Measurements from ENCODE around the gene RAP1GAP.

The RAP1GAP gene

GRCh38 chr1:21641967-21642739 lies 27.0 kb downstream of the RAP1GAP start:
- H3K27ac ChIP-seq = no peak overlapping the region
- TF ChIP-seq CTCF (conservative IDR thresholded peaks at IDR 0.05; ENCODE audit: low read depth, low read length) = no peak
- no peaks in the 10 kb centered on the region for H4K20me1 ChIP-seq (ENCODE audit: insufficient read depth)
- no peaks in the 10 kb centered on the region for H3K4me1 ChIP-seq (ENCODE audit: low read depth, poor library complexity, severe bottlenecking)
- H3K4me3 ChIP-seq (IDR thresholded peaks at IDR 0.05; ENCODE audit: insufficient read depth, low read depth, low read length) = no peak overlapping the region
- H3K4me2 ChIP-seq = no peak overlapping the region
- H2AFZ ChIP-seq (ENCODE audit: low read depth) = no peak overlapping the region
- H3K36me3 ChIP-seq (ENCODE audit: insufficient read depth) = no peaks in the 10 kb centered on the region
- peaks cover 51% of the 10 kb centered on the region for H3K27me3 ChIP-seq (ENCODE audit: insufficient read depth, low read depth)
- no peak overlapping the region for H3K9ac ChIP-seq
- H3K79me2 ChIP-seq (ENCODE audit: insufficient read depth, low read depth) = no peaks in the 10 kb centered on the region

GRCh38 chr1:21641537-21641936 lies 27.6 kb downstream of the RAP1GAP start:
- no peak for TF ChIP-seq CTCF (conservative IDR thresholded peaks at IDR 0.05; ENCODE audit: low read depth, low read length)
- Histone ChIP-seq H3K36me3 (ENCODE audit: insufficient read depth) (no peaks in the 10 kb centered on the region), H3K4me2 (no peak overlapping the region), H3K9ac (no peak overlapping the region), H3K27ac (no peak overlapping the region), H3K4me3 (IDR thresholded peaks at IDR 0.05; ENCODE audit: insufficient read depth, low read depth, low read length) (no peak overlapping the region), H4K20me1 (ENCODE audit: insufficient read depth) (no peaks in the 10 kb centered on the region), H3K27me3 (ENCODE audit: insufficient read depth, low read depth) (peaks cover 52% of the 10 kb centered on the region), H2AFZ (ENCODE audit: low read depth) (no peak overlapping the region), H3K4me1 (ENCODE audit: low read depth, poor library complexity, severe bottlenecking) (no peaks in the 10 kb centered on the region), H3K79me2 (ENCODE audit: insufficient read depth, low read depth) (no peaks in the 10 kb centered on the region)

- H3K4me1 ChIP-seq (ENCODE audit: low read depth, poor library complexity, severe bottlenecking) = no peaks in the 10 kb centered on the region
- no peaks in the 10 kb centered on the region for H3K36me3 ChIP-seq (ENCODE audit: insufficient read depth)
- H3K9ac ChIP-seq = no peak overlapping the region
- TF ChIP-seq CTCF (conservative IDR thresholded peaks at IDR 0.05; ENCODE audit: low read depth, low read length) = no peak
- no peaks in the 10 kb centered on the region for H4K20me1 ChIP-seq (ENCODE audit: insufficient read depth)
- H3K4me2 ChIP-seq = no peak overlapping the region
- no peak overlapping the region for H2AFZ ChIP-seq (ENCODE audit: low read depth)
- no peaks in the 10 kb centered on the region for H3K79me2 ChIP-seq (ENCODE audit: insufficient read depth, low read depth)
- H3K27me3 ChIP-seq (ENCODE audit: insufficient read depth, low read depth) = peaks cover 57% of the 10 kb centered on the region
- H3K4me3 ChIP-seq (IDR thresholded peaks at IDR 0.05; ENCODE audit: insufficient read depth, low read depth, low read length) = no peak overlapping the region
- no peak overlapping the region for H3K27ac ChIP-seq
Observed at GRCh38 chr1:21641076-21641475, 28.1 kb downstream of the RAP1GAP start.

GRCh38 chr1:21640653-21641052 lies 28.5 kb downstream of the RAP1GAP start:
- H4K20me1 ChIP-seq (ENCODE audit: insufficient read depth) = no peaks in the 10 kb centered on the region
- no peaks in the 10 kb centered on the region for H3K36me3 ChIP-seq (ENCODE audit: insufficient read depth)
- H3K79me2 ChIP-seq (ENCODE audit: insufficient read depth, low read depth) = no peaks in the 10 kb centered on the region
- H3K4me1 ChIP-seq (ENCODE audit: low read depth, poor library complexity, severe bottlenecking) = no peaks in the 10 kb centered on the region
- H2AFZ ChIP-seq (ENCODE audit: low read depth) = no peak overlapping the region
- no peak for TF ChIP-seq CTCF (conservative IDR thresholded peaks at IDR 0.05; ENCODE audit: low read depth, low read length)
- no peak overlapping the region for H3K4me2 ChIP-seq
- H3K9ac ChIP-seq = no peak overlapping the region
- H3K27ac ChIP-seq = no peak overlapping the region
- H3K4me3 ChIP-seq (IDR thresholded peaks at IDR 0.05; ENCODE audit: insufficient read depth, low read depth, low read length) = no peak overlapping the region
- peaks cover 61% of the 10 kb centered on the region for H3K27me3 ChIP-seq (ENCODE audit: insufficient read depth, low read depth)

All from KMS-11 (cell line).